AG08395 (cell line): ENCODE data around the gene VSTM2B.

Experiments used
- DNase-seq: peaks from one replicate; pipeline ENCODE4 v3.0.0; 2012; ENCODE audit warnings: mixed read lengths, low spot score

VSTM2B gene

DNA sequence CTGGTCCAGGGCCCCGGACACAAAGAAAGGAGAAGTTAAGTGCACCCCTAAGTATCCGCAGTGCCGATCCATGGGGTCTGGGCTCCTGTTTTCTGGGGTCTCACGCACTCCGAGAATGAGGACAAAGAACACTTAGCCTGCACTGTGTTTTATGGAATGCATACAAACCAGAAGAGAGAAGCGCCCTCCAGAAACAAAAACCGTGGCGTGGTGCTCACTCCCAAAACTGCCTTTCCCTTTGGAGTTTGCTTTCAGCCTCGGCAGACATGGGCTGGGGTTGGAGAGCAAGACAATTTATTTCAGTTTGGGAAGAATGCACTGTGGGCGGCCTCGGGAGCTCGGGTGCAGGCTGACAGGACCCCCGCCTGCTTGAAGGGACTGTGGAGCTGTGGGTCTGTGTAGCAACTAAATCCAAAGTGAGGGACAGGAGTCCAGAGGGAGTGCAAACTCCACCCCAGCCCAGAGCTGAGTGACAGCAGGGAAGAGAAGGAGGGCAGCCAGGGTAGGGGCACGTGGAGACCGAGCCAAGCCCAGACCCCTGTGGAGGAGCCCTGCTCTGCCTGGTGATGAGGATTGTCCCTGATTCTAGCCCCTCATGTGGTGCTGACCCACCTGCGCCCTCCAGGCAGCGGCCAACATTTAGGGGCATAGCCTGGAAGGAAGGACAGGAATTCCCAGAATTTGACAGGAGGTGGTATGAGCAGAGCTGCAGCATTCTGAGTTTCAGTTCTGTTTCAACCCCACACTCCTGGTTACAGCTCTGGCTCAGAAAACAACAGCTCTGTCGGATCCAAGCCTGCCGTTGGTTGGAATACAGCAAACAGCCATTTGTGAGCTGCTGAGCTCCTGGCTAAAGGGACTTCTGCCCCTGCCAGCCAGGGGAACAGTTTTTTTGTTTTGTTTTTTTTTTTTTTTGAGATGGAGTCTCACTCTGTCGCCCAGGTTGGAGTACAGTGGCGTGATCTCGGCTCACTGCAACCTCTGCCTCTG, 42.5 kb downstream of the VSTM2B start:
- DNase-seq = no peak

DNA sequence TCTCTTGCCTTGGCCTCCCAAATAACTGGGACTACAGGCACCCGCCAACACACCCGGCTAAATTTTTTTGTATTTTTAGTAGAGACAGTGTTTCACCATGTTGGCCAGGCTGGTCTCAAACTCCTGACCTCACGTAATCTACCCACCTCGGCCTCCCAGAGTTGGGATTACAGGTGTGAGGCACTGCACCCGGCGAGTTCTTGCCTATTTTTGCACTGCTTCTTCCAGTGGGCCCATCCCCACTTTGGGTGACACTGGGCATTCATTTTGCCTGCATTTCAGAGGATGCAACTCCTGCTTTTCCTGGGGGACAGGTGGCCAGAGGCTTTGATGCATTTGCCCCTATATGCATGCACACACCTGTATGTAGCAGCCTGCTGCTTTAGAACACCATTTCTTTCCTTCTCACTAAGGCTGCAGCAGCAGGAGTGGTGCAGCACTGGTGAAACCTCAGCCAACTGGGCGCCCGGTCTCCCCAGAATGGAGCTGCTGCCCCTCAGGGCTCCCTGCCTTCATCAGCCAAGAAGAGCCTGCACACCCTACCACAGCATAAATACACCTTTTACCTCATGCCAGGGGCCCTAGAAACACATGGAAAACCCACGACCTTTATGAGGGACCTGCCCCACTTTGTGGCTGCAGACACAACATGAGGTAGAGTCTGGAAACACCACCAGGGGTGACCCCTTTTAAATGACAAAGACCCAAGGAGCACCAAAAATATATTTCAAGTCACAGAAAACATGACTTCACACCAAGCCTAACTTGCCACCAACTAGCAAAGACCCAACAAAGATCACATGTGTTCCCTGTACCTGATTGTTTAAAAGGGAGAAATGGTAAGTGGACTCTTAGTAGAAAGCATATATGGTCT, 43.5 kb downstream of the VSTM2B start:
- DNase-seq = no peak

DNA sequence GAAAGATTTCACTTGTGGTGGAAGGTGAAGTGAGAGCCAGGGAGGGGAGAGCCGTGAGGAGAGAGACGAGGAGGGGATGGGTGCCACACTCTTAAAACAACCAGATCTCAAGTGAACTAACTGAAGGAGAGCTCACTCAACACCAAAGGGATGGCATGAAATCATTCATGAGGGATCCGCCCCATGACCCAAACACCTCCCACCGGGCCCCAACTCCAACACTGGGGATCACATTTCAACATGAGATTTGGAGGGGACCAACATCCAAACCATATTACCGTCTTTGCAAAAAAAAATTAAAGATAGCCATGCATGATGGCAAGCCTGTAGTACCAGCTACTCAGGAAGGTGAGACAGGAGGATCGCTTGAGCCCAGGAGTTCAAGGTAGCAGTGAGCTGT, 45.4 kb downstream of the VSTM2B start:
- no peak for DNase-seq

DNA sequence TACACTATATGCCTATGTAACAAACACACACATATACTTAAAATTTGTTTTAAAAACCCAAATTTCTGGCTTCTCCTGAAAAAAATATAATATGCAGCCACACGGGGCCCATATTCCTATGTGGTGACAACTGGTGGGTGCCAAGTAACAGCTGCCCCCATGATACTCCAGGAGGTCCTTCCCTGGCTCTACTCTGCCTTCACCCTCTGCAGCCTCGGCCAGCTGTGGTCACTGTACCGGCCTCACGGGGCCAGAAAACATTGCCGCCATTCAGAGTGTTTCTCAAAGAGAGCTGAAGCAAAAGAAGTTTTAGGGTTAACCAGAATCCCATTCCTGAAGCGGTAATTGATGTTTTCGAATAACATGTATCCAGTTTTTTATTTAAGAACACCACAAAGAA, 47.7 kb downstream of the VSTM2B start:
- DNase-seq = no peak

DNA sequence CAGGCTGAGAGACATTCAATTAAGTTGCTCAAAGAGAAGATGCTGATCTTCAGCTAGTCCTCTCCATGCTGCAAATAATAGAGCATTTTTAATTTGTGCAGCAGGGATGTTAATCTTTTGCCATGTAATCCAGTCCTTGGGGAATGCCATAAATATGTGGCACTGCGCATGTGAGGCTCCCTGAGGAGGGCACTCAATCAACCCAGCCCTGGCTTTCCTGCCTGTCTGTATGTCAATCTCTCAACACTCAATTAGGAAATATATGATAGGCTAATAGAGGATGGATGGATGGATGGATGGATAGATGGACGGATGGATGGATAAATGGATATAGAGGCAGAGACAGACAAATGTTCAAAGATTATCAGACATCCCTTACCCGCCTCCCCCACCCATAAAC, 48.7 kb downstream of the VSTM2B start:
- DNase-seq = no peak

DNA sequence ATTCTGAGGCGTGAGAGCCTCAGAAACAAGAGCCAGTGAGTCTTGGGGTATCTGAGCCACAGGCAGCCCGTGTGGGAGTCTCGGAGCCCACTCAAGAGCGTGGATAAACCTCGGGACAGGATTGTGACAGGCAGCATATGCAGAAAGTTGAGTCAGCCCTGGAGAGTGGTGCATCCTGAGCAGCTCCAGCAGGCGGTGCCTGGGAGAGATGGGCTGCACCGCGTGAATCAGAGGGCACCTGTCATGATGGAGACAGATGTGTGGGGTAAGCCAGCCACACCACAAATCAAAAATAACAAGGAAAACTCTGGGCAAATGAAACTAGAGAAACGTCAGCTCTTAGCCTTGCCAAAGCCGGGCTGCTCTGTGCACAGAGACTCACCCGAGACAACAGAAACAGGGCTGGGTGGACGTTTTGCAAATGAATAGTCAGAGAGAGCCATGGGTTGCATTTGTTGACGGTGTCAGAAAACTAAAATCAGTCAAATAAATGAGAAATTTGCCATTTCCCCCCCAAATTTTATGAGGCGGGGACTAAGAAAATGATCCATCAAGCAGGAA, 50.3 kb downstream of the VSTM2B start:
- no peak for DNase-seq

DNA sequence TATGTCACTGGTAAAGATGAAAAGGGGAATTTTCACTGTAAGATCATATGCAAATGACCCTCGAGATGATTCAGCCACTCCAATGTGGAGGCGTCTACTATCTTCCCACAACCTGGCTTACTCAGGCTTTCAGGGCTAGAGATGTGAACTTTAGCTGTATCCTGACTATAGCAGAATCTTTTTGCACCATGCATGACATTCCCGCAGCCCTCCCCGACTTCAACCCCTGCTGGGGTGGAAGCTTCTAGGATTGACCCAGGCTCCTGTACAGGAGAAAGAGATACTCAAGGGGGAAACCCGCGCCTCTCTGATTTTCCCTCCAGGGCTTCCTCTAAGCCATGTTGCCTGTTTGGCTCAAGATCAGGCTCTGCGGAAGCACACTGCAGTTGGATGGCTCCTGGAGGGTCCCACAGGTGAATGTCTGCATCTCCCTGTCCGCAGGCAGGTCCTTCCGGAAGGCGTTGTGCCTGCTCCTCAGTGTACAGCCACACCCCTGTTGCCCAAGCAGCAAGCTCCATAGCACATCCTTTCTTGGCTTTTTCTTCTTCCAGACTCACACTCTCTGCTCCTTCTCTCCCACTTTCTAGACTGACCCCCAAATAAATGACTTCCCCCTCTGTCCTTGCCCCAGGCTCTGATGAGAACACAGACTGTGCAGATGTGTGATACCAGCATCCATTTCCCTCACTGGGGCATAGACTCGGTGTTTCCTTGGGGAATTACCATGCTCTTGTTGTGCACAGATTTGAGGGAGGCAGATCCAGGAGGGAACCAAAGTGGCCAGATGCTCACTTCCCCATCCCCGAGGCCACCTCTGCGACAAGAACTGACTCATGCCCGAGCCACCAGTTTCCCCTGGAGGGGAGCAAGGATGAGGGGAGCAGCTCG, 51.2 kb downstream of the VSTM2B start:
- DNase-seq = no peak

DNA sequence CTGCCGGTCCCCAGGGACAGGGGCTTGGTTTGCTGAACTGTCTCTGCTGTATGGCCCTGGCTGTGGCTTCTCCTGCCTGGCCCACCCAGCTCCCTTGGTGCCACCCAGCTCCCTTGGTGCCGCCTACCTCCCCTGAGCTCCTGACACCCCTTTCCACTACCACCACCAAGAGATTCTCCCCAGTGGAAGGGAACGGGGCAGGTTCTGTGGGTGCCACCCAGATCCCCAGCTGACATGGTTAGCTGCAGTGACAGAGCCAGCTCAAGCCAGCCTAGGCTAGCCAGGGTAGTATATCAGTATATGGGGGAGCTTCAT, 51.8 kb downstream of the VSTM2B start:
- no peak for DNase-seq

DNA sequence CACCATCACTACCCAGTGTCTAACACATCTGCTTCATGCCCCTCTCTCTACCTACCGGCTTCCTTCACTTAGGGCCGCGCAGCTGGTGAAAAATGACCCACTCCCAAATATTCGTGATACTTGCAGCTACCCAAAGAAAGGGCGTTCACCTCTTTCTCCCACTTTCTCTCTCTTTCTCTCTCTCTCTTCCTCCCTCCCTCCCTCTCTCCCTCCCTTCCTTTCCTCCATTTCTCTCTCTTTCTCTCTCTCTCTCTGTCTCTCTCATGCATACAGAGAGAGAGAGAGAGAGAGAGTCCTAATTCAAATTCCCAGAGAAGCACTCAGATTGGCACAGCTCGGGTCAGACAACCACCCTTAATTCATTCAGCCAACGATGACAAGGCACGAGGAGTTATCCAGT, 52.6 kb downstream of the VSTM2B start:
- no peak for DNase-seq

DNA sequence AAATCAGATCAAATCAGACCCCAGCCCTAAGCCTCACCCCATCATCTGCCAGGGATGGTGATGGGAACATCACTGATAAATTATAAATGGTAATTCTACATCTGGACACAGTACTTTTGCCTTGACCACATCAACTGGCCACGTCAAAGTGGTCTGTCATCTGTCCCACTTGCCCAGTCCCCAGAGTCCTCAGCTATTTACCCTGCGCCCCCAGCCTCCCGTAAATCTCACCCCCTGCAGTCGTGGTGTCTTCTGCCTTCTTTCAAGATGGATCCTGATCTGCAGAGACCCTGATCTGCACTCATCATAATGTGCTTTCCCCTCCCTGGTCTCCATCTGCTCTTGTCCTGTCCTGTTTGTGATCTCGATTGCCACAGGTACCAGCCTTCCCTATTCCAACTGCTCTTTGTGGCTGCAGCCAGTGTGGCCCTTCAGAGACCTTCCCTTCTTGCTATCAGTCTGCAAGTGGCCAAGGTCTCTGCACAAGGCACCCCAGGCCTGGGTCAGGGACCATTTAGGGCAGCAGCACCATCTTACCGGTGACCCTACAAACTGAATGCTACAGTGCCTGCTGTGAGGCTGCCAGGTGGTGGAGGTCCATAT, 53.6 kb downstream of the VSTM2B start:
- no peak for DNase-seq

DNA sequence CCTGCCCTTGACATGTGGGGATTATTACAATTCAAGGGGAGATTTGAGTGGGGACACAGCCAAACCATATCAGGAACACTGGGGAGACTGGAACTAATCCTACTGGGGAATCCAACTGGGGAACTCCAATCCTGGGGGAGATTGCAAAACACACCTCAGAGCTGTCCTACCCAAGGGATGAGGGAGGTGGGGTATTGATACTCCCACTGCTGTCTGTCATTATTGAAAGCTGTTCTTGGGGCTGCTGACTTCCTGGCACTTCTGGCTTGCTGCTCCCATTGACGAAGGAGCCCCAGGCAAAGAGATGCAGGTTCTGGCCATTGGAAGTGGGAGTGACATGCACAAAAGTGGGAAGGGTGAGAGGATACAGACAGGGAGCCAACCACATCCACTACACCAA, 55.6 kb downstream of the VSTM2B start:
- DNase-seq = no peak

DNA sequence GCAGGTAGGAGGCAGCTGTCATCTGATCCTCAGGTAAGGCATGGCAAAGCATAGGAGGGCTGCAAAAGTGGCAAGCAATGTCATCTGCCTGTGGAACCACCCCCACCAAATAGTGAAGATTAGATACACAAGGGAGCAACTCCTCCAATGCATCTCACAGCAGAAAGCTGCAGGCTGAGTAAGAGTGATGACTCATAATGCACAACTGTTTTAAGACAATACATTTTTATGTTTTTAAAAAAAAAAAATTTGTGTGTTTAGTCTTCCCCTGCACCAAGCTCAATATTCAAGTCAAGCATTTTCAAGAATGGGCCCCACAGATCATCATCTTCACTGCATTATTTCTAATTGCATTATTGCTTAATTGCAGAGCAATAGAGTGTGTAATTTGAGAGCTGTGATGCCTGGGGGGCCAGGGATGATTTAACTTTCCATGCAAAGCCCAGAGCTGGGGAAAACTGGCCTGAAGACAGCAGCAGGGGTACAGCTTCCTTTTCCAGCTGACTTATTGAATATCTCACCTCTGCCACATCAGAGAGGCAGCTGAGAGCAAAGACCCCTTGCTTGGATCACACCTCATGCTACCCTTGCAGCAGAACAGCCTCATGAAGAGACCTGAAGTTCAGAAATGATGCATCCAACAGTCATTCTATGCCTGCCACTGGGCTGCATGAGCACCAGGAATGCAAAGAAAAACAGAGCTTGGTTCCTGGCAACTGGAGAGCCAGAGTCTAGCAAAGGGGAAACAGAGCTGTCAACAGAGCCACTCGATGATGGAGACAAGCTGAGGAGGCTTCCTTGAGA, 57.6 kb downstream of the VSTM2B start:
- DNase-seq = peak; percentile 47

DNA sequence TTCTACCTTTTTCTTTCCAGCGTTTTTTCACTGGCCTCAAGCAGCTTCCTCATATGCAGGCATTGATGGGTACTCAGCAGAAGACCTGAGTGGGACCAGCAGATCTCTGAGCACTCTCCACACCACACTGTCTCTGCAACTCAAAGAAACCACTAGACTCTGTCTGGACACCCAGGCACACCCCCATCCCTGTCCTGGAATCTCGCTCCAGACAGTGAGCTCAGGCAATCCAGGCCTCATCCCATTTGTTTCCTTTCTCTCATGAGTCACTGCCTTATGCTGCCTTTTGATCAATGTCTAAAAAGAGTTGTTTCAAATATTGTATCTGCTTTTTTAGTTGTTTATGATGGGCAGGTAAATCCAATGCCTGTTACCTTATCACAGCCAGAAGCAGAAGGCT, 60.6 kb downstream of the VSTM2B start:
- peak; percentile 26 for DNase-seq

DNA sequence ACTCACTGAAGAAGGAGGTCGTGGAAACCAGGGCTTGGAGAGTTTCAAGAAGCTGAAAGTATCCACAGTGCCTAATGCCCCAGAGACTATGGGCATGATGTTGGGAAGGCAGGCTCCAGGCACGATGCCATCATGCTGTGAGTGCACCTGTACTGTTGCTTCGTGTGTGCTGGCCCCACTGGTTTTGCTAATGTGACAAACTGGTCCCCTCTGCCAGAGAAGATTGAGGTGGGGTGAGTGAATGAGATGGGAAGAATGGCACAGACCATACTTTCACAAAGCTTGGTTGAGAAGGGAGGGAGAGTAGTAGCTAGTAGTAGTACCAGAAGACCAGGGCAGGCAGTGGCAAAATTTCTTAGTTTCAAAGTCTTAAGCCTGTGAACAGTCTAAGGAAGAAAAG, 61.3 kb downstream of the VSTM2B start:
- no peak for DNase-seq

DNA sequence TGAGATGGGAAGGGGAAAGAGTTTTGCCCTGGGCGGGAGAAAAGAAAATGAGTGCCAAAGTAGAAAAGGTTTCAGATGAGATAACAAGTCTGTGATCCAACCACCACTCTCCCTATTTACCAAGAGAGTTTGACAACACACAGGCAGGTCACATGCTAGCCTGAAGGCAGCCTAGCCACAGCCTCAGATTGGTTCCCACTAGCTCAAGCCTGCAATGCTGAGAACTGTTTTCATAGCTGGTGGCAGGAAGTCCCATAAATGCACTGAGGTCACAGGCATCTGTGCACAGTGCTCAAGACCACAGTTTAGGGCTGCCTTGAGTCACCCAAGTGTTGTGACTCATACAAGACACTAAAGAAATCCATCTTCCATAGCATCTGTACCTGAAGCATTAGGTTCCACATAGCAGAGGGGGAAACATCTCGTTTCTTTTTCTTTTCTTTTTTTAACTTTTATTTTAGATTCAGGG, 61.8 kb downstream of the VSTM2B start:
- peak; percentile 49 for DNase-seq

DNA sequence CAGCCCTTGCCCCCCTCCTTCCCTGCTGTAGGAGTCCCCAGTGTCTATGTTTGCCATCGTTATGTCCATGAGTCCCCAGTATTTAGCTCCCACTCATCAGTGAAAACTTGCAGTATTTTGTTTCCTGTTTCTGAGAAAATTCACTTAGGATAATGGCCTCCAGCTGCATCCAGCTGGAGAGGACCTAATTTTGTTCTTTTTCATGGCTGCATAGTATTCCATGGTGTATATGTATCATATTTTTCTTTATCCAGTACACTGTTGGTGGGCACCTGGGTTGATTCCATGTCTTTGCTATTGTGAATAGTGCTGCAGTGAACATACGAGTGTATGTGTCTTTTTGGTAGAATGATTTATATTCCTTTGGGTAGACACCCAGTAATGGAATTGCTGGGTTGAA, 62.3 kb downstream of the VSTM2B start:
- DNase-seq = no peak

DNA sequence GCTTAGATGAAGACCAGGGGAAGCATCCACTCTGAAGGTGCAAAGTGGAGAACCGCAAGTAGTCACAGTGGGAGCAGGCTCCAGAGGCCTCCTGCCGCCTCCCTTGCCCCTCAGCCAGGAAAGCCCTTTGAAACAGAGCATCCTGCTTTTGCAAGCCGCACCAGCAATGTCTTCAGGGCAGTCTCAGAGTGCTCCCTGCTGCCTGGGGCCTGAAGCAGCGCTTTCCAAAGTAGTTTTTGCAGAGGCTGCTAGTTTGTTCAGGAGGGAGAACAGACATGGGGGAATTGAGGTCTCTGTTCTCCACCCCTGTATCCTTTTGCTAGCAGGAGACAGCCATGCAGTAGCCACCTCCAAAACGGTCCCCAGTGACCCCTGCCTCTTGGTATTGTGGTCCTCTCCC, 64.5 kb downstream of the VSTM2B start:
- DNase-seq = no peak

DNA sequence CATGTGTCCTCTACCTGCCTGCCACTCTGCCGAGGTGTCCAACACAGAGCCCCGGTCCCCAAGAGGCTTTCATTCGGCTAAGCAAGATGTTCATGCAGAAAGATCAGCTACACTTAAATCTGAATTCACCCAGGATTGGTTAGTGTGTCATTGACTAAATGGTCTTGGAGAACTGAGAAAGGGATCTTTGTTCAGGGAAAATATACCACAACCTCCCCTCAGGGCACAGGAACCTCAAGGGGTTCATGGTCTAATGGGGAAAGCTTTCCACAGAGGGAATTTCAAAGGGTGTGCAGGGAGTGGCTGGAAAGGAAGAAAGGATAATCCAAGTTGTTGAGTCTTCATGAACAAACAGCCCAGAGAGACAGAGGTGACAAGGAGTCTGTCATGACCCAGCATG, 65.9 kb downstream of the VSTM2B start:
- no peak for DNase-seq

DNA sequence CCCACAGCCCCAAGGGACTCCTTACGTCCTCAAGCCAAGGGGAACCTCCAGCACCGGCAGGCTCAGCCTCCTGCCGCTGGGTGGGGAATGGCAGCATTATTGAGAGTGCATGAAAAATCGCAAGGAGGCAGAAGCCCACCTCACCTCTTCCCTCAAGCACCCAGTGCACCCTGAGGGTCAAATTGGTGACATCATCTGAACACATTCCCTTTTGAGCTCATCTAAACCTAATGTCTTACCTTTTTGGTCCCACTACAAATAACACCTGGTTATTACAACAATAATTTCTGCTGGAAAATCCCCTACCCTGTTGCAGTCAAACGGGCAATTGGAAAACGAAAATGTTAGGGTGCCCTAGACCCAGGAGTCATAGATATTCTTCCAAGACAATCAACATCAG, 68.1 kb downstream of the VSTM2B start:
- no peak for DNase-seq

DNA sequence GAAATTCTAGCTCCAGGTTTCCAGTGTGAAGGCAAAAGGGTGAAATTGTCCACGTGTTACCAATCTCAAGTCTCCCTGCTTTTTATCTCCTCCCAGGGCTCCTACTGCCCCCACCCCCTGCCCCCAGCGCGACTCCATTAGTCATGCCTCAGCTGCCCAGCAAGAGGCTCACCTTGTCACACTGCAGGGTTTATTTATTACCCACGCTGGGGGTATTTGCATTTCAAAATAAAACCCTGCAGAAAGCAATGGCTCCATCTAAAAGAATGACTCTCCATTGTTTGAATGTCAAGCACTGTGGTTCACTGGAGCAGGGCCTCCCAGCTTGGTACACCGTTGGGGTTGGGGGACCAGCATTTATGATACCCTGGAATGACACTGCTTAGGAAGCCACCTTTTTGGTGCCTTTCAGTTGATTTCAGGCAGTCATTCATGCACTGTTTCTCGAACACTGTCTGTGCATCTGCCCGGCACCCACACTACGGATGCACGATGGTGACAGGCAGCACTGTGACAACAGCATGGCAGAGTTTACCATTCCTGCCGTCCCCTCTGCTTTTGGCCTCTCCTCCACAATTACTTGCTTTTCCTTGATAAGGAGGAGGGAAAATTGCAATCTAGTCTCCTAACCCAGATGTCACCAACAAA, 70.4 kb downstream of the VSTM2B start:
- no peak for DNase-seq
